ENCODE measurements around the gene TBC1D8. TPM values are rescaled to one million over a fixed set of nuclear protein-coding genes. Genes with fewer than 3 reads are reported as not detected.

The TBC1D8 gene
- total RNA-seq, 4 donors from 2014 or later, result 16.7 to 44.0 (median 19.7) TPM

- no peaks in the 10 kb centered on the region for H3K9me3 ChIP-seq
- H3K4me1 ChIP-seq, result no peaks in the 10 kb centered on the region
- intact Hi-C loops (cut with DNase I; ENCODE audit: low total_unique reads), result no loop called here
- DNase-seq, result no peak
- H3K27ac ChIP-seq, result no peak overlapping the region
- no peaks in the 10 kb centered on the region for H3K27me3 ChIP-seq
- no peak overlapping the region for H3K4me3 ChIP-seq
- TF ChIP-seq POLR2A (IDR thresholded peaks at IDR 0.05) (no peak), CTCF (IDR thresholded peaks at IDR 0.05) (no peak)
- no peaks in the 10 kb centered on the region for H3K36me3 ChIP-seq
Measured at GRCh38 chr2:100971221-100971620, 180.0 kb downstream of the TBC1D8 start.

GRCh38 chr2:100969998-100970397, 181.2 kb downstream of the TBC1D8 start:
- Histone ChIP-seq H3K4me3 (no peak overlapping the region), H3K4me1 (no peaks in the 10 kb centered on the region), H3K27me3 (no peaks in the 10 kb centered on the region), H3K9me3 (no peaks in the 10 kb centered on the region), H3K36me3 (no peaks in the 10 kb centered on the region), H3K27ac (no peak overlapping the region)
- no peak for TF ChIP-seq POLR2A (IDR thresholded peaks at IDR 0.05)
- TF ChIP-seq CTCF (IDR thresholded peaks at IDR 0.05), result no peak
- no peak for DNase-seq
- intact Hi-C loops (cut with DNase I; ENCODE audit: low total_unique reads), result no loop called here

- Histone ChIP-seq H3K4me3 (no peak overlapping the region), H3K9me3 (no peaks in the 10 kb centered on the region), H3K27me3 (no peaks in the 10 kb centered on the region), H3K27ac (no peak overlapping the region), H3K4me1 (no peaks in the 10 kb centered on the region), H3K36me3 (no peaks in the 10 kb centered on the region)
- intact Hi-C loops (cut with DNase I; ENCODE audit: low total_unique reads), result no loop called here
- DNase-seq, result no peak
- no peak for TF ChIP-seq POLR2A (IDR thresholded peaks at IDR 0.05)
- no peak for TF ChIP-seq CTCF (IDR thresholded peaks at IDR 0.05)
Measured at GRCh38 chr2:100968146-100969145, 182.7 kb downstream of the TBC1D8 start.

GRCh38 chr2:100967716-100968115, 183.5 kb downstream of the TBC1D8 start:
- Histone ChIP-seq H3K4me3 (no peak overlapping the region), H3K9me3 (no peaks in the 10 kb centered on the region), H3K27ac (no peak overlapping the region), H3K27me3 (no peaks in the 10 kb centered on the region), H3K4me1 (no peaks in the 10 kb centered on the region), H3K36me3 (no peaks in the 10 kb centered on the region)
- intact Hi-C loops (cut with DNase I; ENCODE audit: low total_unique reads), result no loop called here
- TF ChIP-seq POLR2A (IDR thresholded peaks at IDR 0.05) (no peak), CTCF (IDR thresholded peaks at IDR 0.05) (no peak)
- no peak for DNase-seq

GRCh38 chr2:100965596-100965995, 185.6 kb downstream of the TBC1D8 start:
- Histone ChIP-seq H3K9me3 (no peaks in the 10 kb centered on the region), H3K27me3 (no peaks in the 10 kb centered on the region), H3K27ac (no peak overlapping the region), H3K4me3 (no peak overlapping the region), H3K36me3 (no peaks in the 10 kb centered on the region), H3K4me1 (peaks cover 0 to 5% of the 10 kb centered on the region in 2 donors)
- TF ChIP-seq CTCF (IDR thresholded peaks at IDR 0.05), result no peak
- intact Hi-C loops (cut with DNase I; ENCODE audit: low total_unique reads), result no loop called here
- DNase-seq, result no peak
